H9 (cell line): ENCODE data around the gene KLHDC3. TPM values are rescaled to one million over a fixed set of nuclear protein-coding genes. Genes with fewer than 3 reads are reported as not detected.

Experiments used
- DNase-seq: peaks from one replicate; pipeline ENCODE4 v3.0.0-alpha.2; 2017
- H2AFZ ChIP-seq: one replicate; pipeline ENCODE4 v1.6.1; 2013; ENCODE audit warnings: mild to moderate bottlenecking, low read length, control low read depth, moderate library complexity
- H2AK5ac ChIP-seq: 2 replicates; pipeline ENCODE4 v1.6.1; 2013; ENCODE audit warnings: low read length, control low read depth, mixed read lengths; ENCODE audit not compliant: insufficient read length
- H2BK120ac ChIP-seq: one replicate; pipeline ENCODE4 v1.6.1; 2013; ENCODE audit warnings: low read depth, mild to moderate bottlenecking, low read length, control low read depth, inconsistent platforms; ENCODE audit not compliant: poor library complexity, severe bottlenecking
- H2BK12ac ChIP-seq: 2 replicates; pipeline ENCODE4 v1.6.1; 2013; ENCODE audit warnings: low read length, control low read depth, mixed read lengths, low read depth; ENCODE audit not compliant: insufficient read length
- H2BK15ac ChIP-seq: 2 replicates; pipeline ENCODE4 v1.6.1; 2013; ENCODE audit warnings: low read depth, low read length, control low read depth
- H2BK20ac ChIP-seq: one replicate; pipeline ENCODE4 v1.6.1; 2013; ENCODE audit warnings: low read depth, mild to moderate bottlenecking, low read length, control low read depth, inconsistent platforms; ENCODE audit not compliant: poor library complexity, severe bottlenecking
- H2BK5ac ChIP-seq: 2 replicates; pipeline ENCODE4 v1.6.1; 2013; ENCODE audit warnings: low read length, control low read depth, mixed read lengths; ENCODE audit not compliant: insufficient read length
- H3K14ac ChIP-seq: 2 replicates; pipeline ENCODE4 v1.6.1; 2013; ENCODE audit warnings: low read length, control low read depth; ENCODE audit not compliant: insufficient read depth
- H3K18ac ChIP-seq: 2 replicates; pipeline ENCODE4 v1.6.1; 2013; ENCODE audit warnings: low read depth, mild to moderate bottlenecking, mixed read lengths, low read length, control low read depth; ENCODE audit not compliant: insufficient read length
- H3K23ac ChIP-seq: 2 replicates; pipeline ENCODE4 v1.6.1; 2013; ENCODE audit warnings: low read length, control low read depth, mixed read lengths, low read depth; ENCODE audit not compliant: insufficient read length
- H3K23me2 ChIP-seq: 2 replicates; pipeline ENCODE4 v1.6.1; 2013; ENCODE audit warnings: low read depth, mild to moderate bottlenecking, mixed read lengths, low read length, control low read depth; ENCODE audit not compliant: insufficient read length, poor library complexity, severe bottlenecking
- H3K27ac ChIP-seq: 2 replicates; pipeline ENCODE4 v1.5.1; 2013; ENCODE audit warnings: low read length, control low read depth, mixed read lengths, low read depth; ENCODE audit not compliant: insufficient read length
- H3K27me3 ChIP-seq: 2 replicates; pipeline ENCODE4 v1.6.1; 2013; ENCODE audit warnings: low read length, control low read depth, inconsistent platforms; ENCODE audit not compliant: insufficient read depth
- H3K4ac ChIP-seq: 2 replicates; pipeline ENCODE4 v1.6.1; 2013; ENCODE audit warnings: low read depth, mild to moderate bottlenecking, control low read depth, inconsistent platforms, low read length, moderate library complexity
- H3K4me1 ChIP-seq: 2 replicates; pipeline ENCODE4 v1.6.1; 2013; ENCODE audit warnings: low read length, control low read depth, inconsistent platforms; ENCODE audit not compliant: insufficient read depth
- H3K4me2 ChIP-seq: 2 replicates; pipeline ENCODE4 v1.6.1; 2013; ENCODE audit warnings: low read length, control low read depth, mixed read lengths; ENCODE audit not compliant: insufficient read length, insufficient read depth
- H3K56ac ChIP-seq: 2 replicates; pipeline ENCODE4 v1.6.1; 2013; ENCODE audit warnings: low read depth, mild to moderate bottlenecking, mixed read lengths, low read length, control low read depth; ENCODE audit not compliant: insufficient read length
- H3K79me1 ChIP-seq: 2 replicates; pipeline ENCODE4 v1.6.1; 2013; ENCODE audit warnings: low read depth, mild to moderate bottlenecking, moderate library complexity, low read length, control low read depth, inconsistent platforms; ENCODE audit not compliant: insufficient read depth, poor library complexity, severe bottlenecking
- H3K79me2 ChIP-seq: 2 replicates; pipeline ENCODE4 v1.6.1; 2013; ENCODE audit warnings: low read length, control low read depth, inconsistent platforms; ENCODE audit not compliant: insufficient read depth
- H3K9ac ChIP-seq: 2 replicates; pipeline ENCODE4 v1.6.1; 2013; ENCODE audit warnings: low read length, control low read depth, mixed read lengths; ENCODE audit not compliant: insufficient read length; ENCODE audit errors: extremely low read depth
- H3K9me3 ChIP-seq: one replicate; pipeline ENCODE4 v1.6.1; 2013; ENCODE audit warnings: low read depth, low read length, inconsistent platforms; ENCODE audit not compliant: control insufficient read depth
- H3T11ph ChIP-seq: one replicate; pipeline ENCODE4 v1.6.1; 2013; ENCODE audit warnings: mild to moderate bottlenecking, low read length, control low read depth, inconsistent platforms
- H4K20me1 ChIP-seq: one replicate; pipeline ENCODE4 v1.6.1; 2013; ENCODE audit not compliant: control insufficient read depth, insufficient read length, insufficient read depth
- H4K5ac ChIP-seq: 2 replicates; pipeline ENCODE4 v1.6.1; 2013; ENCODE audit warnings: low read depth, mild to moderate bottlenecking, mixed read lengths, low read length, control low read depth; ENCODE audit not compliant: insufficient read length
- H4K8ac ChIP-seq: replicated peaks from 2 replicates; pipeline ENCODE4 v1.6.1; 2013; ENCODE audit warnings: low read length, control low read depth, mixed read lengths, low read depth; ENCODE audit not compliant: insufficient read length
- H4K91ac ChIP-seq: 2 replicates; pipeline ENCODE4 v1.6.1; 2013; ENCODE audit warnings: low read depth, mild to moderate bottlenecking, moderate library complexity, mixed read lengths, low read length, control low read depth; ENCODE audit not compliant: insufficient read length
- H3K27ac Mint-ChIP-seq, 3 experiments: 2 replicates in 2 of 3; 3 replicates in 1 of 3; pipeline ENCODE4 v1.8.0; 2020 to 2021; ENCODE audit warnings: mixed read lengths in 3 of 3, mild to moderate bottlenecking in 1 of 3, moderate library complexity in 1 of 3
- H3K27me3 Mint-ChIP-seq: 2 replicates; pipeline ENCODE4 v1.8.0; 2021; ENCODE audit warnings: low read depth, mild to moderate bottlenecking, moderate library complexity, mixed read lengths
- H3K36me3 Mint-ChIP-seq, 3 experiments: 2 replicates in 2 of 3; 3 replicates in 1 of 3; pipeline ENCODE4 v1.8.0; 2020 to 2021; ENCODE audit warnings: low read depth in 3 of 3, mixed read lengths in 3 of 3; ENCODE audit not compliant: insufficient read depth in 1 of 3
- H3K4me1 Mint-ChIP-seq, 2 experiments: 2 replicates each; pipeline ENCODE4 v1.8.0; 2020; ENCODE audit warnings: mixed read lengths in 2 of 2
- H3K4me3 Mint-ChIP-seq, 2 experiments: 2 replicates in 1 of 2; 3 replicates in 1 of 2; pipeline ENCODE4 v1.8.0; 2020 to 2021; ENCODE audit warnings: mild to moderate bottlenecking in 2 of 2, mixed read lengths in 2 of 2, moderate library complexity in 1 of 2
- H3K9me3 Mint-ChIP-seq, 2 experiments: 2 replicates in 1 of 2; 3 replicates in 1 of 2; pipeline ENCODE4 v1.8.0; 2020; ENCODE audit warnings: mild to moderate bottlenecking in 2 of 2, mixed read lengths in 2 of 2, moderate library complexity in 1 of 2
- CTCF ChIP-seq: fragments of 200-600 bp; sonication (generic); conservative IDR thresholded peaks from 3 replicates; pipeline ENCODE4 v1.8.0; 2021; ENCODE audit warnings: antibody characterized with exemption, mild to moderate bottlenecking
- WGBS: extraction: QIAGEN DNeasy Blood & Tissue Kit; methylation state at CpG from one replicate; pipeline ENCODE4 v1.1.7; 2013; ENCODE audit warnings: missing lambda C conversion rate, low lambda C conversion rate, mixed read lengths; ENCODE audit not compliant: insufficient read length; ENCODE audit errors: extremely low coverage; 5-methylcytosine and 5-hydroxymethylcytosine counted together
- total RNA-seq: library from RNA; stranded (reverse); gene quantifications from 2 replicates; pipeline ENCODE4 v1.2.1, GENCODE V29; 2021

KLHDC3 gene
- total RNA-seq, 1 experiment from 2014 or later, result 146 TPM

- Histone ChIP-seq H3K27ac (peak within 1 kb of the TSS; percentile 8), H2AK5ac (no peak within 1 kb of the TSS), H3K79me1 (peaks cover 7% of the 10 kb centered on the region), H2BK15ac (no peak within 1 kb of the TSS), H2BK5ac (peak within 1 kb of the TSS; percentile 24), H3K27me3 (no peaks in the 10 kb centered on the region), H2BK120ac (no peak within 1 kb of the TSS), H3K4me2 (peak within 1 kb of the TSS; percentile 77), H2BK20ac (no peak within 1 kb of the TSS), H3K4me1 (no peaks in the 10 kb centered on the region), H4K5ac (no peak within 1 kb of the TSS), H3K23me2 (peaks cover 7% of the 10 kb centered on the region), H3K18ac (no peak within 1 kb of the TSS), H2BK12ac (no peak within 1 kb of the TSS), H3T11ph (no peak within 1 kb of the TSS), H3K4ac (no peak within 1 kb of the TSS; the same call in 1 of the 2 replicates), H3K14ac (peak within 1 kb of the TSS; percentile 85), H4K20me1 (no peaks in the 10 kb centered on the region), H4K91ac (no peak within 1 kb of the TSS), H3K9me3 (no peaks in the 10 kb centered on the region), H3K23ac (no peak within 1 kb of the TSS), H2AFZ (no peak within 1 kb of the TSS), H3K9ac (peak within 1 kb of the TSS; percentile 90), H4K8ac (no peak within 1 kb of the TSS), H3K79me2 (0 out of 2 replicates have a peak, but pooled peaks cover 2% of the 10 kb centered on the region), H3K56ac (no peak within 1 kb of the TSS)
- no peaks in the 10 kb centered on the region for H3K9me3 Mint-ChIP-seq
- no CpG with 5 or more reads among the region's 56 CpGs for WGBS
- no peaks in the 10 kb centered on the region for H3K27me3 Mint-ChIP-seq
- peaks cover 4 to 14% of the 10 kb centered on the region in 2 experiments; a peak in 3 of 4 replicates for H3K4me1 Mint-ChIP-seq
- H3K36me3 Mint-ChIP-seq, result peaks cover 33 to 62% (median 59%) of the 10 kb centered on the region in 3 experiments
- TF ChIP-seq CTCF, result no peak
- DNase-seq, result peak; percentile 82
- H3K27ac Mint-ChIP-seq, result peak within 1 kb of the TSS; percentile 95 to 99 (median 98)
- peak within 1 kb of the TSS; percentile 98 to 99 for H3K4me3 Mint-ChIP-seq
These were observed 7.4 kb downstream of the KLHDC3 start, which contains the start of gene RRP36 for GRCh38 chr6:43021270-43022047. RRP36 (plus strand) TSS chr6:43021623; CDS start chr6:43021655, 32 bp downstream.
